Measurements from ENCODE around the gene CFDP1. TPM values are rescaled to one million over a fixed set of nuclear protein-coding genes. Genes with fewer than 3 reads are reported as not detected.
A peak's percentile ranks its signal among the peaks of the same experiment; 100 is the strongest.

Gene CFDP1
- total RNA-seq, 1 experiment from 2014 or later = 32.1 TPM

GRCh38 chr16:75351183-75351582 is 82.1 kb downstream of the CFDP1 start:
- peak; percentile 53 for DNase-seq
- H4K20me1 ChIP-seq (ENCODE audit: low read length) = no peaks in the 10 kb centered on the region
- no peak overlapping the region for H2AFZ ChIP-seq (ENCODE audit: low read length)
- H3F3A ChIP-seq (ENCODE audit: low read length, unreplicated experiment) = no peaks in the 10 kb centered on the region
- peak; percentile 77 for ATAC-seq
- H3K9me3 ChIP-seq (ENCODE audit: low read length) = no peaks in the 10 kb centered on the region
- H3K4me2 ChIP-seq (ENCODE audit: low read length) = no peak overlapping the region; the same call in 1 of the 2 replicates
- H3K27ac ChIP-seq (ENCODE audit: low read length) = peak overlapping the region; percentile 1; the same call in 1 of the 2 replicates
- ChIA-PET CTCF (no interaction called here), POLR2A (ENCODE audit: unreplicated experiment) (interaction anchor here (0.6 kb wide), 1 partner anchor 34 kb away, joined by 4 read pairs; no protein-coding TSS in a partner anchor)
- BruUV-seq (replicated peaks) = no TSS peak
- H3K36me3 ChIP-seq (ENCODE audit: low read depth, low read length) = no peaks in the 10 kb centered on the region
- H3K4me1 ChIP-seq (ENCODE audit: insufficient read depth, low read length) = peaks cover 9% of the 10 kb centered on the region
- H3K9me2 ChIP-seq (replicated peaks; ENCODE audit: low read length) = no peaks in the 10 kb centered on the region
- no peak overlapping the region for H3K4me3 ChIP-seq (ENCODE audit: low read length)
- no peaks in the 10 kb centered on the region for H3K27me3 ChIP-seq (ENCODE audit: low read length)
- H3K79me2 ChIP-seq (ENCODE audit: low read length) = no peaks in the 10 kb centered on the region
- intact Hi-C loops (cut with micrococcal nuclease) = no loop called here
- TF ChIP-seq EZH2 (IDR thresholded peaks at IDR 0.05; ENCODE audit: low read length, unreplicated experiment) (no peak), CTCF (conservative IDR thresholded peaks at IDR 0.05; ENCODE audit: low read depth, low read length) (no peak), EZH2phosphoT487 (IDR thresholded peaks at IDR 0.05; ENCODE audit: borderline replicate concordance, low read length) (no peak)
- H3K9ac ChIP-seq (ENCODE audit: low read length) = no peak overlapping the region

- H3F3A ChIP-seq (ENCODE audit: low read length, unreplicated experiment) = no peaks in the 10 kb centered on the region
- no peak overlapping the region for H3K4me3 ChIP-seq (ENCODE audit: low read length)
- no peak overlapping the region for H3K9ac ChIP-seq (ENCODE audit: low read length)
- CTCF ChIA-PET = no interaction called here
- peaks cover 36% of the 10 kb centered on the region for H3K4me1 ChIP-seq (ENCODE audit: insufficient read depth, low read length)
- no peak for ATAC-seq
- no TSS peak for BruUV-seq (replicated peaks)
- no peaks in the 10 kb centered on the region for H3K27me3 ChIP-seq (ENCODE audit: low read length)
- no peaks in the 10 kb centered on the region for H3K36me3 ChIP-seq (ENCODE audit: low read depth, low read length)
- H3K4me2 ChIP-seq (ENCODE audit: low read length) = no peak overlapping the region
- no peaks in the 10 kb centered on the region for H3K79me2 ChIP-seq (ENCODE audit: low read length)
- POLR2A ChIA-PET (ENCODE audit: unreplicated experiment) = no interaction called here
- DNase-seq = no peak
- no peak for TF ChIP-seq EZH2 (IDR thresholded peaks at IDR 0.05; ENCODE audit: low read length, unreplicated experiment)
- no peak for TF ChIP-seq CTCF (conservative IDR thresholded peaks at IDR 0.05; ENCODE audit: low read depth, low read length)
- no peak for TF ChIP-seq EZH2phosphoT487 (IDR thresholded peaks at IDR 0.05; ENCODE audit: borderline replicate concordance, low read length)
- no peaks in the 10 kb centered on the region for H3K9me3 ChIP-seq (ENCODE audit: low read length)
- intact Hi-C loops (cut with micrococcal nuclease) = no loop called here
- no peak overlapping the region for H2AFZ ChIP-seq (ENCODE audit: low read length)
- H4K20me1 ChIP-seq (ENCODE audit: low read length) = no peaks in the 10 kb centered on the region
- H3K27ac ChIP-seq (ENCODE audit: low read length) = no peak overlapping the region
- no peaks in the 10 kb centered on the region for H3K9me2 ChIP-seq (replicated peaks; ENCODE audit: low read length)
These were observed 87.6 kb downstream of the CFDP1 start for GRCh38 chr16:75345711-75346110.

GRCh38 chr16:75343941-75344340 is 89.4 kb downstream of the CFDP1 start:
- no peaks in the 10 kb centered on the region for H3K79me2 ChIP-seq (ENCODE audit: low read length)
- 0 out of 2 replicates have a peak, but pooled peaks cover 3% of the 10 kb centered on the region for H3K36me3 ChIP-seq (ENCODE audit: low read depth, low read length)
- no peak for ATAC-seq
- no peak overlapping the region for H2AFZ ChIP-seq (ENCODE audit: low read length)
- no peaks in the 10 kb centered on the region for H3K9me3 ChIP-seq (ENCODE audit: low read length)
- intact Hi-C loops (cut with micrococcal nuclease) = loop anchor here (2.0 kb wide), 1 partner anchor 39 kb away; no protein-coding TSS in a partner anchor
- CTCF ChIA-PET = no interaction called here
- no peaks in the 10 kb centered on the region for H3K9me2 ChIP-seq (replicated peaks; ENCODE audit: low read length)
- no peaks in the 10 kb centered on the region for H3F3A ChIP-seq (ENCODE audit: low read length, unreplicated experiment)
- no peaks in the 10 kb centered on the region for H3K27me3 ChIP-seq (ENCODE audit: low read length)
- H3K9ac ChIP-seq (ENCODE audit: low read length) = no peak overlapping the region
- no peak overlapping the region for H3K4me2 ChIP-seq (ENCODE audit: low read length)
- POLR2A ChIA-PET (ENCODE audit: unreplicated experiment) = no interaction called here
- no peak for DNase-seq
- H3K4me3 ChIP-seq (ENCODE audit: low read length) = no peak overlapping the region
- peaks cover 40% of the 10 kb centered on the region for H3K4me1 ChIP-seq (ENCODE audit: insufficient read depth, low read length)
- BruUV-seq (replicated peaks) = no TSS peak
- peak overlapping the region; percentile 85 for H3K27ac ChIP-seq (ENCODE audit: low read length)
- TF ChIP-seq CTCF (conservative IDR thresholded peaks at IDR 0.05; ENCODE audit: low read depth, low read length) (no peak), EZH2phosphoT487 (IDR thresholded peaks at IDR 0.05; ENCODE audit: borderline replicate concordance, low read length) (no peak), EZH2 (IDR thresholded peaks at IDR 0.05; ENCODE audit: low read length, unreplicated experiment) (no peak)
- no peaks in the 10 kb centered on the region for H4K20me1 ChIP-seq (ENCODE audit: low read length)

Data from PC-3 (cell line).